GM12873 (cell line): Measurements from ENCODE around the gene CADPS.

ENCODE experiments used
- TF ChIP-seq, protein P1 (sequence below): IDR thresholded peaks from 2 replicates; pipeline ENCODE4 v1.5.1; 2012; ENCODE audit warnings: low read depth, mild to moderate bottlenecking, moderate library complexity, low read length, control low read depth; ENCODE audit not compliant: insufficient read depth; ENCODE audit errors: missing control alignments

The CADPS gene

DNA sequence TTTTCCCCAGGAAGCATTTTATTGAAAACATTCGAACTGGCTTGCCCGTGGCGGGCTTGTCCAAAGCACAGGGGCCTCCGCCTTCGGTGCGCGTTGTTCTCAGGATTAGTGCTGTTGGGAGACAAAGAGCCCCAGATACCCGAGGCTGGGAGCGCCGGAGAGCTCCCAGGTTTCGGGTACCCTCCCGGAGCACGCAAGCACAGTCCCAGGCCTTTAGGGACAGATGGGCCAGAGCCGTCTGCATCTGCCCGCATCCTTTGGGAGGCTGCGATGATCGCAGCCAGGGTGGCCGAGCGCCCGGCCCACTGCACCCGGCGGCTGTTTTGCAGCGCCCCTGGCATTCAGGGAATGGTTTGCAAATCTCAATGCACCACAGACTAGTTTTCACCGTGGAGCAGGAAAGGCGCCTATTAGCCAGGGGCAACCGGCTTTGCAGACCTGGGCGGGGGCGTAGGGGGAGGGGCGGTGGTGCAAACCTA lies 496.9 kb downstream of the CADPS start:
- TF ChIP-seq, protein P1, sequence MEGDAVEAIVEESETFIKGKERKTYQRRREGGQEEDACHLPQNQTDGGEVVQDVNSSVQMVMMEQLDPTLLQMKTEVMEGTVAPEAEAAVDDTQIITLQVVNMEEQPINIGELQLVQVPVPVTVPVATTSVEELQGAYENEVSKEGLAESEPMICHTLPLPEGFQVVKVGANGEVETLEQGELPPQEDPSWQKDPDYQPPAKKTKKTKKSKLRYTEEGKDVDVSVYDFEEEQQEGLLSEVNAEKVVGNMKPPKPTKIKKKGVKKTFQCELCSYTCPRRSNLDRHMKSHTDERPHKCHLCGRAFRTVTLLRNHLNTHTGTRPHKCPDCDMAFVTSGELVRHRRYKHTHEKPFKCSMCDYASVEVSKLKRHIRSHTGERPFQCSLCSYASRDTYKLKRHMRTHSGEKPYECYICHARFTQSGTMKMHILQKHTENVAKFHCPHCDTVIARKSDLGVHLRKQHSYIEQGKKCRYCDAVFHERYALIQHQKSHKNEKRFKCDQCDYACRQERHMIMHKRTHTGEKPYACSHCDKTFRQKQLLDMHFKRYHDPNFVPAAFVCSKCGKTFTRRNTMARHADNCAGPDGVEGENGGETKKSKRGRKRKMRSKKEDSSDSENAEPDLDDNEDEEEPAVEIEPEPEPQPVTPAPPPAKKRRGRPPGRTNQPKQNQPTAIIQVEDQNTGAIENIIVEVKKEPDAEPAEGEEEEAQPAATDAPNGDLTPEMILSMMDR: no peak

DNA sequence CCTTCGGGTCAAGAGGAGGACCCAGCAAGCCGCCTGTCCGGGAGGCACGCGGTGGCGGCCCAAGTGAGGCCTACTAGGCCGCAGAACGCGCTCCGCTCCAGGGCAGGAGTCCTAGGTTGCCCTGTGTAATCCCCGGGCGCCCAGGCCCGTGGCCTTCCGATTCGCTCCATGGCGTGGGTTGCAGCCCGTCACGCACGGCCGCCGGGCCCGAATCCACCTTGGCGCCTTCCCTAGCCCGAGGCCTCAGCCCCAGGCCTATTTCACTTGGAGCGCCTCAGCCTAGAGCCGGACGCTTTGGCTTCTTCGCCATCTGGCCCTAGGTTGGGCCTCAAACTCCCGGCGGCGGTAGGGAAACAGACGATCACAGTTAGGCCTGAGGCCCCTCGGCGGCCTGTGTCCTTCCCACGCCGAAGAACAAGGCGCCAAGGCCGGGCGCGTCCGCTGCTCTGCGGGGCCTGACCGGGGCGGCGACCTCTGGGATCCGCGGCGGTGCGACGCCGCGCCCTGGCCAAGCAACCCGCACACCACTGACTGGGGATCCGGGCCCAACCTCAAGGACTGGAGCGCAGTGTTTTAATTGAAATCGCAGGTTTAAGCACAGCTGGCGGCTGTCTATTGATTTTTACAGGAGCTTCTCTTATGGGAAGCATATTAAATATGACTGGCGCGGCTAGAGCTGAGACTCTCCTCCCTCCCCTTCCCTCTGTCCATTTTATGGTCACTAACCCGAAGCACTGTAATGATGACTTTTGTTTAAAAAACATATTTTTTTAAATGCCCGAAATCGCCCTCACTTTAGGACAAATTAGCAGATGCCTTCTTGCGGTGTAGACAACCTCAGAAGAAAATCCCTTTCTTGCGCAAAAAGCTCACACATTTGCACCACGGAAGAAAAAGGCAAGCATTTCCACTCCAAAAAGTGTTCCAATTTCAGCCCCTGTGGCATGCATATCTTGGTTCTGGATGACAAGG lies 498.0 kb downstream of the CADPS start:
- TF ChIP-seq, protein P1: no peak

DNA sequence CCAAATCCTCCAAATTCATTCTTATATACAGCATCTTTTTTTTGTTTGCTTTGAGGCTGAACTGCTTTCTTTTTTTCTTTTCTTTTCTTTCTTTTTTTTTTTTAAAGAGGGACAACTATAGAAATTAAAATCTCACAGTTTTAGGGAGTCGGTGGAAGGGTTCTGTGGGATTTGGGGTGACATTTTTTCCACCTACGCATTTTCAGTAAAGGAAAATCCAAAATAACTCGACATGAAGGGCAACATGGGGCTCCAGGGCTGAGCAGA lies 498.8 kb downstream of the CADPS start:
- TF ChIP-seq, protein P1: no peak

DNA sequence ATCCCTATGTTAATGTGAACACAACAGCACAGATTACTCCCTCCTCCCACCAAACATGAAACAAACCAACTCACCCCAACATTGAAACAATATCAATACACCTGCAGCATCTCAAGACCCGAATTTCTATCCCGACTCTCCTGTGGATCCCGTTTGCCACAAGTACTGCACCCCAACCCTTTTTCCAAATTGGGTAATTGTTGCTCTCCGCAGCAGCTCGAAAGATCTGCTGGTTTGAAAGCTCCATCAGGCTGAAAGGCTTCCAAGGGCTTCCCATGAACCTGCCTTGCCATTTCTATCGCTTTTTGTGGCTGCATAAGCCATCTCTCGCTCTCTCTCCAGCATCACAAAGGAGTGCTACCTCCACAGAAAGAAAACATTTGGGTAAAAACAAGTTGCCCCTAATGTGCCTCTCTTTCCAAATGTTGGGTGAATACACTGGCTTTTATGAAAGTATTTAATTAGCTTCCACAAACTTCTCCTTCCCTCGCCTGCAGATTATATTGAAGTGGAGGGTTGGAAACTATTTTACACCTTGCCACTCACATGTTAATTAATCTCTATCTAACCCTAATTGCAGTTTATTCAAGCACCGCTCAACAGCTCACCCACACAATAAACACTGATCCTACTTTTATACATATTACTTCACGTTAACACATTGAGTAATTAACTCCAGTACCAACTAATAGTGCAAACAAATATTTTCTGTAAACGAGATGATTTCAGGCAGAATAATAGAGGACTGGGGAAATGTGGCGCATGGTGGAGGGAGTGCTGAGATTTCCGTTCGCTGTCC lies 499.4 kb downstream of the CADPS start:
- TF ChIP-seq, protein P1: no peak

DNA sequence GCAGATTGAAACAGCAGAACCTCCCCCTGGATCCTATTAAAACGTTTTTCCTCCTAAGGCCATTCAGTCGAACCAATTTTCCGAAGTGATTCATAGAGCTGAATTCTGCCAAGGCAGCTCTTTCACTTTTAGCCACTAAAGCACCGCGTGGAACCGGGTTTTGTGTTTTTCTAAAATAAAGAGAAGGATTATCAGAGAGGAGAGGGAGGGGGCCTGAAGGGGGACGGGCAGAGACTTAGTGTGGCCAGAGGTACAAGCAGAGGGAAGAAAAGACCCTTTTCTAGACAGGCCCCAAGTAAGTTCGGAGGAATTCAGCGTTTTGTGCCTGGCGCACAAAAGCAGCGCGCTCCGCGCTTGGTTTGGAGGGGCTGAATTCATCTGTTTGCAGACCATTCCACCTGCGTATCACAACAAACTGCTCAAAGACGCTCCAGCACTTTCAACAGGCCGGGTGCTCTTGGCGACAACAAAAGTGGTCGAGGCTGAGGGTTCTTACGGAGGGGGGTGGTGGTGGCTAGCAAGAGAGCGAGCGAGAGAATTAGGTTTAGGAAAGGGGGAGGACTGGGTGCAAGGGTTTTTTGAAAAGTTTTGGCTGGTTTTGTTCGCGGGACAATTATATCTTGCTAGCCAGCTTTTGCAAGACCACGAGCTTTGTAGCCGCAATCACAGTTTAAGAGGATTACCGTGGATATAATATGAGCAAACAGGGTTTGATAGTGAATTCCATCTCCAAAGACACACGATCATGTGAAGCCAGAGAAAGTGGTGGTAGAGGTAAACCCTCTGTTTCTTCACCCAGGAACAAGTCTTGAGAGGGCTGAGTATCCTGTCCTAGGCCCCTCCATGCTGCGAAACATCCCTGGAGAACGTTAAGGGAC lies 500.6 kb downstream of the CADPS start:
- TF ChIP-seq, protein P1: no peak

DNA sequence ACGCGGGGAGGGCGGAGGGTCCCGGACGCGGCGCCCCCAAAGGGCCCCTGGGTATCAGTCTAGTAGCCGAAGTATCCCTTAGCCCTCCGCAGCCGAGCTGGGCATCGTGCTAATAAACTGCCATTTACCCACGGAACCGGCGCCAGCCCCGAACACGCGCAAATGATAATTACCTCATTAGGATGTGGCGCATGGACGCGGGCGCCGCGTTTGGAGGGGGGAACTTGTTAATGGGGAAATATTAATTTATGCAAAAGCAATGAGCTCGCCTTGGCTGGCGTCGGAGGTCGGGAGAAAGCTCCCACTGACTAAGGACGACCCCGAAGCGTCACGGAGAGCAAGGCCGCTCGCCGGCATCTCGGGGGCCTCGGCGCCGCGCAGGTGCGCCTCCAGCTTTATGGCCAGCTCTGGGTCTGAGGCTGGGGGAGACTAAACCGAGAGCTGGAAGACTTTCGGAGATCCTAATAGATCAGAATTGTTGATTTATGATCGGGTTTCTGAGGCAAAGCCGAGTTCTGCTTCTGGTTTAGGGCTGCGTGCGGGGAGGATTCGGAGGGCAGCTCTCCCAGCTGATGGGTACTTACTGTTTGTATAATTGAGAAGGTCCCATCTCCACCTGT lies 501.4 kb downstream of the CADPS start:
- TF ChIP-seq, protein P1: no peak

DNA sequence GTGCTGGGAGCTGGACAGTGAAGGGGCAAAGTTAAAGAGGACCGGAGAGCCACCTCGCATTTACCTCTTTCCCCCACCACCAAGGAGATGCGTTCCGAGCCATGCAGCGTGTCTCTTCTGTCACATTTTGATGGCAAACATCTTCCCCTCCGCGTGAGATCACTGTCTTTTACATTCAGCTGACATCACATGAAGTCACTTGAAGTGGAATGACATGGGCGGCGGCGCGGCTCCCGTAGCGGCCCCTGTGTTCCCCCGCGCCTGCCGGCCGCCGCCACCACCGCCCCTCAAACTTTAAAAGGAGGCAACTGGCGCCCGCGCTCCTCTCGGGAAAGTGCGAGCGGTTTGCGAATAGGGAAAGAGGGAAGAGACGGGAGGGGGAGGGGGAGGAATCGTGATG lies 502.0 kb downstream of the CADPS start, which contains the start of gene FEZF2:
FEZF2 (minus strand) TSS at position 336 of the 400 bp plus-strand sequence. CDS start 682 bp downstream, outside the sequence.
- TF ChIP-seq, protein P1: no peak
